Glutamatergic neuron (in vitro differentiated cells): ENCODE data around the gene KRT40. TPM values are rescaled to one million over a fixed set of nuclear protein-coding genes. Genes with fewer than 3 reads are reported as not detected.

Experiments used
- DNase-seq: peaks from one replicate; pipeline ENCODE4 v3.0.0; 2022
- H3K27ac Mint-ChIP-seq: one replicate; pipeline ENCODE4 v1.8.0; 2020; ENCODE audit warnings: mild to moderate bottlenecking, mixed read lengths, inconsistent platforms; ENCODE audit not compliant: unreplicated experiment
- H3K27me3 Mint-ChIP-seq: one replicate; pipeline ENCODE4 v1.8.0; 2020; ENCODE audit warnings: mild to moderate bottlenecking, moderate library complexity, mixed read lengths, inconsistent platforms; ENCODE audit not compliant: unreplicated experiment
- H3K36me3 Mint-ChIP-seq: one replicate; pipeline ENCODE4 v1.8.0; 2020; ENCODE audit warnings: mild to moderate bottlenecking, mixed read lengths, inconsistent platforms; ENCODE audit not compliant: unreplicated experiment
- H3K4me1 Mint-ChIP-seq: one replicate; pipeline ENCODE4 v1.8.0; 2020; ENCODE audit warnings: mild to moderate bottlenecking, low read depth, mixed read lengths, inconsistent platforms; ENCODE audit not compliant: unreplicated experiment
- H3K4me3 Mint-ChIP-seq: one replicate; pipeline ENCODE4 v1.8.0; 2020; ENCODE audit warnings: mild to moderate bottlenecking, mixed read lengths, inconsistent platforms; ENCODE audit not compliant: unreplicated experiment
- H3K9me3 Mint-ChIP-seq: one replicate; pipeline ENCODE4 v1.8.0; 2020; ENCODE audit warnings: mild to moderate bottlenecking, moderate library complexity, mixed read lengths, inconsistent platforms; ENCODE audit not compliant: unreplicated experiment
- CTCF ChIP-seq: fragments of 200-600 bp; sonication (generic); IDR thresholded peaks from one replicate; pipeline ENCODE4 v1.5.0; 2021; ENCODE audit not compliant: partially characterized antibody, unreplicated experiment
- total RNA-seq: library from RNA; stranded (reverse); fragmentation: NEBNext Ultra II Directional; extraction: Animal tissue kit (Norgen Biotek cat#: 25700); gene quantifications from one replicate; pipeline ENCODE4 v1.2.1, GENCODE V29; 2021; ENCODE audit not compliant: unreplicated experiment

KRT40 gene
- total RNA-seq, 1 donor from 2014 or later = not detected

- Mint-ChIP-seq H3K4me3 (no peak overlapping the region), H3K36me3 (no peaks in the 10 kb centered on the region), H3K9me3 (peaks cover 4% of the 10 kb centered on the region), H3K4me1 (peaks cover 14% of the 10 kb centered on the region), H3K27me3 (peaks cover 7% of the 10 kb centered on the region), H3K27ac (peak overlapping the region; percentile 37)
- no peak for TF ChIP-seq CTCF
- DNase-seq = no peak
These were observed 29.5 kb upstream of the KRT40 start for GRCh38 chr17:41013606-41014005.

- Mint-ChIP-seq H3K4me1 (peaks cover 17% of the 10 kb centered on the region), H3K9me3 (peaks cover 6% of the 10 kb centered on the region), H3K27ac (no peak overlapping the region), H3K27me3 (peaks cover 8% of the 10 kb centered on the region), H3K36me3 (no peaks in the 10 kb centered on the region), H3K4me3 (no peak overlapping the region)
- TF ChIP-seq CTCF = no peak
- DNase-seq = no peak
These were observed 29.1 kb upstream of the KRT40 start for GRCh38 chr17:41013181-41013580.

GRCh38 chr17:41012326-41013120 is 28.4 kb upstream of the KRT40 start:
- H3K27me3 Mint-ChIP-seq = peaks cover 8% of the 10 kb centered on the region
- no peak for DNase-seq
- H3K36me3 Mint-ChIP-seq = no peaks in the 10 kb centered on the region
- peaks cover 6% of the 10 kb centered on the region for H3K9me3 Mint-ChIP-seq
- no peak overlapping the region for H3K27ac Mint-ChIP-seq
- peaks cover 17% of the 10 kb centered on the region for H3K4me1 Mint-ChIP-seq
- H3K4me3 Mint-ChIP-seq = no peak overlapping the region
- TF ChIP-seq CTCF = no peak

GRCh38 chr17:41010441-41010840 is 26.3 kb upstream of the KRT40 start:
- peaks cover 17% of the 10 kb centered on the region for H3K4me1 Mint-ChIP-seq
- no peak for DNase-seq
- H3K4me3 Mint-ChIP-seq = no peak overlapping the region
- H3K27me3 Mint-ChIP-seq = peaks cover 8% of the 10 kb centered on the region
- H3K27ac Mint-ChIP-seq = no peak overlapping the region
- H3K36me3 Mint-ChIP-seq = no peaks in the 10 kb centered on the region
- peaks cover 6% of the 10 kb centered on the region for H3K9me3 Mint-ChIP-seq
- no peak for TF ChIP-seq CTCF

- Mint-ChIP-seq H3K27me3 (peaks cover 8% of the 10 kb centered on the region), H3K4me3 (no peak overlapping the region), H3K27ac (no peak overlapping the region), H3K36me3 (no peaks in the 10 kb centered on the region), H3K9me3 (peaks cover 6% of the 10 kb centered on the region), H3K4me1 (peaks cover 17% of the 10 kb centered on the region)
- no peak for DNase-seq
- TF ChIP-seq CTCF = no peak
These were observed 25.8 kb upstream of the KRT40 start for GRCh38 chr17:41009936-41010335.
